Measurements from ENCODE around the gene ARHGEF2.

ARHGEF2 gene

DNA sequence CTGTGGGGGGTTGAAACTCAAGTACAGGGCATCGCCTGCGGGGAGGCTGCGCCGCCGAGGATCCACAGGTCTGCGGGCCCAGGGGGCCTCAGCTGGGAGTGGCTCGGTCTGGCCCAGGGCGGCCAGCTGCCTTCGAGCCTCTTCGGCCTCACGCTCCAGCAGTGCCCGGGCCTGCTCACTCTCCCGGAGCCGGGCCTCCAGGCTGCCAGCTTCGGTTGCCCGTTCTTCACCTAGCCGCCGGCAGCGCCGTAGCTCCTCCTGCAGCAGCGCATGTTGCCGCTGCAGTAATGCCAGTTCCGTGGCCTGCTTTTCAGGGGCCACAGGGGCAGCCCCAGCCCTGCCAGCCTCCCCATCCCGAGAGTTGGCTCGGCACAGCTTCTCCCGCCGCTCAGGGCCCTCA lies 27.5 kb downstream of the ARHGEF2 start:
- H3K4me3 ChIP-seq (ENCODE audit: low read depth, low read length) = no peak overlapping the region

DNA sequence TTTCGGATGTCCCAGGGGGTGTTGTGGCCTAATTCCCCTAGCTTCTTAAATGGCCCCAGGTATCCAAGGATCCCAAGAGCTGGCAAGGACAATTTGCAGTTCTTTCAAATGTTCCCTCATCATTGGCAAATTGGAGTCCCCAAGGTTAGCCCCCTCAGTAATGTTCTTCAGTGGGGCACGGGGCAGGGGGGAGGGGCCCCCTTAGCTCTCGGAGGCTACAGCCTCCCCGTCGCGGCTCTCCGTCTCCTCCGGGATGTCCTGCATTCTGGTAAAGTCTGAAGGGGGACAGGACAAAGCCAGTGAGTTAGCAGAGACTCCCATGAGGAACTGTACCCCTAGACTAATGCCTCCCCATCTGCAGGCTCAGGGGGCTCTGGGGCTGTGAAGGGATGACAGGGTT lies 30.6 kb downstream of the ARHGEF2 start:
- TF ChIP-seq, protein P1, sequence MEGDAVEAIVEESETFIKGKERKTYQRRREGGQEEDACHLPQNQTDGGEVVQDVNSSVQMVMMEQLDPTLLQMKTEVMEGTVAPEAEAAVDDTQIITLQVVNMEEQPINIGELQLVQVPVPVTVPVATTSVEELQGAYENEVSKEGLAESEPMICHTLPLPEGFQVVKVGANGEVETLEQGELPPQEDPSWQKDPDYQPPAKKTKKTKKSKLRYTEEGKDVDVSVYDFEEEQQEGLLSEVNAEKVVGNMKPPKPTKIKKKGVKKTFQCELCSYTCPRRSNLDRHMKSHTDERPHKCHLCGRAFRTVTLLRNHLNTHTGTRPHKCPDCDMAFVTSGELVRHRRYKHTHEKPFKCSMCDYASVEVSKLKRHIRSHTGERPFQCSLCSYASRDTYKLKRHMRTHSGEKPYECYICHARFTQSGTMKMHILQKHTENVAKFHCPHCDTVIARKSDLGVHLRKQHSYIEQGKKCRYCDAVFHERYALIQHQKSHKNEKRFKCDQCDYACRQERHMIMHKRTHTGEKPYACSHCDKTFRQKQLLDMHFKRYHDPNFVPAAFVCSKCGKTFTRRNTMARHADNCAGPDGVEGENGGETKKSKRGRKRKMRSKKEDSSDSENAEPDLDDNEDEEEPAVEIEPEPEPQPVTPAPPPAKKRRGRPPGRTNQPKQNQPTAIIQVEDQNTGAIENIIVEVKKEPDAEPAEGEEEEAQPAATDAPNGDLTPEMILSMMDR (IDR thresholded peaks at IDR 0.05; ENCODE audit: borderline replicate concordance, insufficient read depth, low read depth, low read length) = no peak

More for the DNA sequence above, 27.5 kb downstream of the ARHGEF2 start:
- TF ChIP-seq, protein P1 (IDR thresholded peaks at IDR 0.05; ENCODE audit: borderline replicate concordance, insufficient read depth, low read depth, low read length) = no peak

DNA sequence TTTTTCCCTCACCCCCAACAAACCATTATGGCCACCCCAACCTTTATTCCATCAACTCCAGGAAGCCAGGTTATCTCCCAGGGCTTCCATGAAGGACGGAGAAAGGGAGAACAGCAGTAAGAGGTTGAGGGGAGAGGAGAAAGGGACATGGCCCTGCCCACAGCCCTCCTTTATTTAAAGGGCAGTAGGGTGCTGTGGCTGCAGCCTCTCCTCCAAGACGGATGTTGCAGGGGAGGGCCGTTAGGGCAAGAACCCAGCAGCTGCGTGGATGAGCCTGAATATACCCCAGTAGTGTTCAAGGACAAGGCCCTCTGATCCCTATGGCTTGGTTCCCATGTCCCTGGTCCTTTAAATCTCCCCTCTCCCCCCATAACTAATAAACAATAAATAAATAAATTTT lies 31.1 kb downstream of the ARHGEF2 start:
- TF ChIP-seq, protein P1 (IDR thresholded peaks at IDR 0.05; ENCODE audit: borderline replicate concordance, insufficient read depth, low read depth, low read length) = no peak
- no peak overlapping the region for H3K4me3 ChIP-seq (ENCODE audit: low read depth, low read length)

More for the DNA sequence above, 30.6 kb downstream of the ARHGEF2 start:
- no peak overlapping the region for H3K4me3 ChIP-seq (ENCODE audit: low read depth, low read length)

DNA sequence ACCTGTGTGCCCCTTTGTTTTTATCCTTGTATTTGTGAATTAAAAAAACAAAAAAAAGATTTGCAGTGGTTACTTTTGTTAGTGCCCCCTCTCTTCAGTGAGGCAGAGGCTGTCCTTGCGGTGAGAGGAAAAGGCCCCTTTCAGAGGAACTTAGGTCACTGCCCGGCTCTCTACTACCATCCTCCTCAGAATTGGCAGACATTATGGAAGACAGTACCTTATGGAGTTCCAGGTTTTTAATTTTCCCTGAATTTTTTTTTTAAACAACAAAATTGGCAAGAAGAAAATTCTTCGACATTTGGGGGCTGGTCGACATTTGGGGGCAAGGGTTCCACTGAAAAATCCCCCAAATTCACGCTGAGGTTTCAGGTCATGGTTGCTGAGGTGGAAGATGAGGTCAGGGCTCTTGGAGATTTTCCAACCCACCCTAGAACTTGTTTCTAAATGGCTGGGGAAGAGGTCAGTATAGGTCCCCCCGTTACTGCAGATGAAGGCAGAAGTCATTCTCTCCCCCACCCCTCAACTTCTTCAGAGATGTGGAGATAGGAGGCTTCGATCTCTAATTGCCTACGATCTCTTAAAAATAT lies 31.6 kb downstream of the ARHGEF2 start:
- H3K4me3 ChIP-seq (ENCODE audit: low read depth, low read length) = no peak overlapping the region
- TF ChIP-seq, protein P1 (IDR thresholded peaks at IDR 0.05; ENCODE audit: borderline replicate concordance, insufficient read depth, low read depth, low read length) = no peak

DNA sequence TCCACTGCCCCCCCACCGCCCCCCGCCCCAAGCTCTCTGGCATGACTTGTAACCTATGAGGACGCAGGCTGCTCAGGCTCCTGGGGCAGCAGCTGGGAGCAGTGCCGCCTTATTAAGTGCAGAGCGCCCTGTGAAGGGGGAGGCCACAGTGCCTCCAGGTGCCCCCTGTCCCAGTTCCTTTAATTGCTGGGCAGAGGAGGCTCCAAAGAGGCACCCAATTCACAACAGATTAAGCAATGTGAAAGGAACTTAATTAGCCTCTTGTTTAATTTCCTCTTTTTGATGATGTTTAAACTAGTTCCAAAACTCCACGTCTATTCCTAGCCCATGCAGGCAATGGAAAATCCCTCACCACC lies 33.9 kb downstream of the ARHGEF2 start:
- TF ChIP-seq, protein P1 (IDR thresholded peaks at IDR 0.05; ENCODE audit: borderline replicate concordance, insufficient read depth, low read depth, low read length) = no peak
- no peak overlapping the region for H3K4me3 ChIP-seq (ENCODE audit: low read depth, low read length)

DNA sequence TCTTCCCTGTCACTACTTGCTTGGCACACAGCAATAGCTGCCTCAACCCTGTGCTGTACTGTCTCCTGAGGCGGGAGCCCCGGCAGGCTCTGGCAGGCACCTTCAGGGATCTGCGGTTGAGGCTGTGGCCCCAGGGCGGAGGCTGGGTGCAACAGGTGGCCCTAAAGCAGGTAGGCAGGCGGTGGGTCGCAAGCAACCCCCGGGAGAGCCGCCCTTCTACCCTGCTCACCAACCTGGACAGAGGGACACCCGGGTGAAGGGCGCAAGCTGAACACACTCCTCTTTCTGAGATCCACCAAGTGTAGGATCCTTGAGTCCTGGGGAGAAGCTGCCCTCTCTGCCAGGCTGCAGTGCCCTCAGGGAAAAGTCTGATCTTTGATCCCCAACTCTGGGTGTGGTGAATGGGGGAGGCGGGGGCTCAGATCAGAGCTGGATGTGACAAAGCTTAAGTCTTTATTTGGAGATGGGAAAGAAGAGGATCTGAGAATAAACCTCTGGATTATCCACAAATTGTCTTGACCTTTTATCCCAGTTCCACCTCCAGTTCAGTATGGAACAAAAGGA lies 35.7 kb downstream of the ARHGEF2 start:
- H3K4me3 ChIP-seq (ENCODE audit: low read depth, low read length) = no peak overlapping the region

More for the DNA sequence above, 35.7 kb downstream of the ARHGEF2 start:
- TF ChIP-seq, protein P1 (IDR thresholded peaks at IDR 0.05; ENCODE audit: borderline replicate concordance, insufficient read depth, low read depth, low read length) = no peak
